Testis (tissue), 3 donors: ENCODE measurements around the gene LSMEM2. TPM values are rescaled to one million over a fixed set of nuclear protein-coding genes. Genes with fewer than 3 reads are reported as not detected.
A peak's percentile ranks its signal among the peaks of the same experiment; 100 is the strongest.

Experiments used
- DNase-seq: peaks from one replicate; pipeline ENCODE4 v3.0.0-alpha.2; 2019
- H3K27ac ChIP-seq, 2 donors: fragments of 200-600 bp; sonication (generic); one replicate each; pipeline ENCODE4 v1.5.1; 2019
- H3K27me3 ChIP-seq: fragments of 200-600 bp; sonication (generic); one replicate; pipeline ENCODE4 v1.5.1; 2019
- H3K36me3 ChIP-seq: fragments of 200-600 bp; sonication (generic); one replicate; pipeline ENCODE4 v1.5.1; 2017; ENCODE audit warnings: low read depth; ENCODE audit errors: missing control alignments
- H3K4me1 ChIP-seq: fragments of 200-600 bp; sonication (generic); one replicate; pipeline ENCODE4 v1.5.1; 2019
- H3K4me3 ChIP-seq, 2 donors: fragments of 200-600 bp; sonication (generic); one replicate each; pipeline ENCODE4 v1.5.1; 2017 to 2019
- H3K9me3 ChIP-seq: fragments of 200-600 bp; sonication (generic); one replicate; pipeline ENCODE4 v1.5.1; 2017
- POLR2A ChIP-seq: fragments of 450-650 bp; IDR thresholded peaks from one replicate; pipeline ENCODE4 v1.6.1; 2017; ENCODE audit warnings: antibody characterized with exemption, mild to moderate bottlenecking, moderate library complexity
- WGBS, 2 donors: methylation state at CpG; one replicate each; pipeline ENCODE4 v1.1.5; 2018; 5-methylcytosine and 5-hydroxymethylcytosine counted together
- intact Hi-C: fragments of 100-400 bp; cut with DNase I; formaldehyde crosslinking; loops from one replicate; pipeline ENCODE4 v1.15.1; 2023; ENCODE audit warnings: low total_unique reads
- polyA plus RNA-seq: library from polyadenylated mRNA; stranded (reverse); fragments of 350-450 nt; fragmentation: Illumina TruSeq; extraction: RNeasy Lipid Tissue Mini Kit (QIAGEN cat#74804); gene quantifications from one replicate; pipeline ENCODE4 v1.2.3, GENCODE V29; 2014; ENCODE audit warnings: low read depth, low replicate concordance; ENCODE audit not compliant: insufficient read depth
- total RNA-seq, 2 donors: library from RNA; depleted of rRNA; stranded (reverse); fragments of >200 nt; gene quantifications; one replicate each; pipeline ENCODE4 v1.2.3, GENCODE V29; 2016
- TF ChIP-seq, protein P1 (sequence below), 3 experiments: fragments of 450-650 bp in 2 of 3; fragments of 200-600 bp in 1 of 3; sonication (generic) in 1 of 3; IDR thresholded peaks; one replicate each; pipeline ENCODE4 v1.5.1; 2016 to 2019; ENCODE audit warnings: antibody characterized with exemption in 3 of 3, mild to moderate bottlenecking in 2 of 3, moderate library complexity in 1 of 3

Gene LSMEM2
- total and polyA plus RNA-seq, 3 donors from 2014 or later, result 1.5 to 3.2 (median 2.6) TPM

DNA sequence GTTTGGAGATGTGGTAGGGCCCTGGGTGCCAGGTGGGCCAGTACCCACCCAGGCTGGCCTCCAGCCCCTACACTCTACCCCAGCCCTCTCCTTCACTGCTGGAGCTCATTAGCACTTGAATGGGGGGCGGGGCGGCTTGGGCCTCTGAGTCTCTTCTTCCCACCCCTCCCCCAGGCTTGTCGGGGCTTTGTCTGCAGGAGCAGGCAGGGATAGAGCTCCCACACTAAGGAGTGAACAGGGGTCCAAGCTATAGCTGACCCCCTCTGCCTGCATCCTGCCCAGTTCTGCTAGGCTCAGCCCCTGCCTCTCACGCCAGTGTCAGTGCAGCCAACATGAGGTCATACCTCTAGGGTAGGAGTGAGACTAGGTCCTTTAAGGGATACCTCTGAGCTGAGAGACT is 37.7 kb upstream of the LSMEM2 start:
- Histone ChIP-seq H3K36me3 (no peaks in the 10 kb centered on the region), H3K9me3 (no peaks in the 10 kb centered on the region), H3K4me3 (no peak overlapping the region), H3K27me3 (no peaks in the 10 kb centered on the region), H3K27ac (no peak overlapping the region), H3K4me1 (peaks cover 58% of the 10 kb centered on the region)
- intact Hi-C loops, result no loop called here
- WGBS, 2 donors, result 60 to 74% methylated on average over 2 to 4 of the region's 4 CpGs
- no peak for DNase-seq
- TF ChIP-seq, protein P1, sequence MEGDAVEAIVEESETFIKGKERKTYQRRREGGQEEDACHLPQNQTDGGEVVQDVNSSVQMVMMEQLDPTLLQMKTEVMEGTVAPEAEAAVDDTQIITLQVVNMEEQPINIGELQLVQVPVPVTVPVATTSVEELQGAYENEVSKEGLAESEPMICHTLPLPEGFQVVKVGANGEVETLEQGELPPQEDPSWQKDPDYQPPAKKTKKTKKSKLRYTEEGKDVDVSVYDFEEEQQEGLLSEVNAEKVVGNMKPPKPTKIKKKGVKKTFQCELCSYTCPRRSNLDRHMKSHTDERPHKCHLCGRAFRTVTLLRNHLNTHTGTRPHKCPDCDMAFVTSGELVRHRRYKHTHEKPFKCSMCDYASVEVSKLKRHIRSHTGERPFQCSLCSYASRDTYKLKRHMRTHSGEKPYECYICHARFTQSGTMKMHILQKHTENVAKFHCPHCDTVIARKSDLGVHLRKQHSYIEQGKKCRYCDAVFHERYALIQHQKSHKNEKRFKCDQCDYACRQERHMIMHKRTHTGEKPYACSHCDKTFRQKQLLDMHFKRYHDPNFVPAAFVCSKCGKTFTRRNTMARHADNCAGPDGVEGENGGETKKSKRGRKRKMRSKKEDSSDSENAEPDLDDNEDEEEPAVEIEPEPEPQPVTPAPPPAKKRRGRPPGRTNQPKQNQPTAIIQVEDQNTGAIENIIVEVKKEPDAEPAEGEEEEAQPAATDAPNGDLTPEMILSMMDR (IDR thresholded peaks at IDR 0.05), result no peak
- TF ChIP-seq POLR2A, result no peak

- TF ChIP-seq, protein P1 (IDR thresholded peaks at IDR 0.05), result no peak
- TF ChIP-seq POLR2A, result no peak
- intact Hi-C loops, result no loop called here
- Histone ChIP-seq H3K27ac (peak overlapping the region; percentile 58 to 63), H3K9me3 (no peaks in the 10 kb centered on the region), H3K4me3 (no peak overlapping the region), H3K27me3 (no peaks in the 10 kb centered on the region), H3K4me1 (peaks cover 65% of the 10 kb centered on the region), H3K36me3 (no peaks in the 10 kb centered on the region)
- DNase-seq, result no peak
- 75 to 82% methylated on average over 6 to 7 of the region's 7 CpGs for WGBS, 2 donors
Observed at GRCh38 chr3:50241713-50242380, 37.0 kb upstream of the LSMEM2 start.

GRCh38 chr3:50242381-50242770 is 36.5 kb upstream of the LSMEM2 start:
- Histone ChIP-seq H3K27me3 (no peaks in the 10 kb centered on the region), H3K27ac (peak overlapping the region; percentile 58 to 63), H3K36me3 (no peaks in the 10 kb centered on the region), H3K4me3 (no peak overlapping the region), H3K9me3 (no peaks in the 10 kb centered on the region), H3K4me1 (peaks cover 71% of the 10 kb centered on the region)
- TF ChIP-seq, protein P1 (IDR thresholded peaks at IDR 0.05), result no peak
- no peak for TF ChIP-seq POLR2A
- DNase-seq, result no peak
- intact Hi-C loops, result no loop called here
- WGBS, 2 donors, result 63 to 68% methylated on average over 3 of the region's 3 CpGs

- Histone ChIP-seq H3K4me3 (no peak overlapping the region), H3K9me3 (no peaks in the 10 kb centered on the region), H3K36me3 (no peaks in the 10 kb centered on the region), H3K4me1 (peaks cover 72% of the 10 kb centered on the region), H3K27ac (peak overlapping the region; percentile 58 to 63), H3K27me3 (no peaks in the 10 kb centered on the region)
- TF ChIP-seq POLR2A, result no peak
- TF ChIP-seq, protein P1 (IDR thresholded peaks at IDR 0.05), result no peak
- 40 to 45% methylated on average over 11 to 14 of the region's 14 CpGs for WGBS, 2 donors
- intact Hi-C loops, result no loop called here
- DNase-seq, result peak; percentile 45
Observed at GRCh38 chr3:50242851-50243542, 35.9 kb upstream of the LSMEM2 start.
